LNCAP (cell line): ENCODE measurements around the gene LDLRAD3.

ENCODE experiments used
- CTCF ChIP-seq: fragments of 450-650 bp; IDR thresholded peaks from 2 replicates; pipeline ENCODE4 v1.5.1; 2017; ENCODE audit warnings: mild to moderate bottlenecking

The LDLRAD3 gene

DNA sequence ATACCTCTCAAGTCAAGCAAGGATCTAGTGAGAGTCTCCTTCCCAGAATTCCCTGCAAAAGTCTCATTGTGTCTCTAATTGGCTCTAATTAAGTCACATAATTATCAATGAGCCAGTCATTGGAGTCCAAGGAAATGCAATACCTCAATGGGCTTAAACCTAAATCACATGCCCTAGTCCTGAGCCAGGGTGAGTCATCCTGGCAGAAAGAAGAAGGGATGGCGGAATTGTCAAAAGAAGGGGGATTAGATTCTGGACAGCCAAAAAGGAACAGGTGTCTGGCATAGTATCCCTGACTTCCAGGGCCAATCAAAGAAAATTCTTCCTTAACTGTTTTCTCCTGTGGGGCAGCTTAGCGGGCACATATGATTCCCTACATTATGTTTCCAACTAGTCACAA is 25.1 kb upstream of the LDLRAD3 start:
- no peak for TF ChIP-seq CTCF

DNA sequence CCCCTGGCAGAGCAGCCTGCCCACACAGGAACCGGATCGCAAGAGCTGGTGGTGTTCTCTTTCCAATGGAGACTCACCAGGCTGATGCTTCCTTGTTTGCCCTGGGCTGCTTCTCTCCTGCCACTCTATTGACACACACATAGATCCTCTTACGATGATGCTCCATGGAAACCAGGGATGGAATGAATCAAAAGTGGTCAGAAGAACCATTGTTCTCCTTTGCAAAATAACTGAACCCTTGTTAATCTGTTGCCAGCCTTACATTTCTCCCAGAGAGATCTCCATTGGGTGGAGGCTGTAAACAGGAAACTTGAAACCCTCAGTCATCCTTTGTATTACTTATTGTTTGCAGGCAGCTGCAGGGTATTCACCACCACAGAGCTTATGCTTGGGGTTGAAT is 24.6 kb upstream of the LDLRAD3 start:
- TF ChIP-seq CTCF = no peak

- TF ChIP-seq CTCF = no peak
Measured at GRCh38 chr11:35923452-35923851, 20.4 kb upstream of the LDLRAD3 start.

- TF ChIP-seq CTCF = no peak
Measured at GRCh38 chr11:35924811-35925210, 19.1 kb upstream of the LDLRAD3 start.

GRCh38 chr11:35927104-35927503 is 16.8 kb upstream of the LDLRAD3 start:
- no peak for TF ChIP-seq CTCF

GRCh38 chr11:35927682-35928081 is 16.2 kb upstream of the LDLRAD3 start:
- no peak for TF ChIP-seq CTCF

- no peak for TF ChIP-seq CTCF
Measured at GRCh38 chr11:35928688-35929395, 15.0 kb upstream of the LDLRAD3 start.

DNA sequence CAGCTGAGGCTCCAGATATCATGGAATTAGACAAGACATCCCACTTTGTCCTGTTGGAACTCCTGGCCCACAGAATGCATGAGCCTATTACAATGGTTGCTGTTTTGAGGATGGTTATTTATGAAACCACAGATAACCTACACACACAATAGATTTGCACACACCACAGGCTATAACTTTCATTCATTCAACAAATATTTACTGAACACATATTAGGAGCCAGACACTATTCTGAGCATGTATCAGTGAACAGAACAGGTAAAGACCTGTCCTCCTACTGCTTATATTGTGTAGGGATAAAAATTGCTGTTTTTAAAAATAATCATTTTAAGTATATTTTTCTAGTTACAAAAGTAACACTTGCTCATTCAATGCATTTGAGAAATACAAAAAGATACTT is 13.4 kb upstream of the LDLRAD3 start:
- no peak for TF ChIP-seq CTCF
